Liver (tissue), 9 donors: ENCODE results near the gene RAPGEF6. TPM values are rescaled to one million over a fixed set of nuclear protein-coding genes. Genes with fewer than 3 reads are reported as not detected.

Experiments used
- DNase-seq: peaks from one replicate; pipeline ENCODE4 v3.0.0-alpha.2; 2017; ENCODE audit warnings: low spot score
- H3K27ac ChIP-seq, 2 donors: one replicate each; pipeline ENCODE4 v1.7.0; 2013; ENCODE audit warnings: inconsistent platforms in 2 of 2, low read length in 2 of 2, control low read depth in 1 of 2, low read depth in 1 of 2, mild to moderate bottlenecking in 1 of 2
- H3K27me3 ChIP-seq, 4 donors: one replicate each; pipeline versions ENCODE4 v1.6.1 to v1.7.0; 2013; ENCODE audit warnings: low read length in 3 of 4, inconsistent platforms in 1 of 4, mild to moderate bottlenecking in 1 of 4, moderate library complexity in 1 of 4; ENCODE audit not compliant: control insufficient read depth in 4 of 4, insufficient read depth in 4 of 4
- H3K36me3 ChIP-seq, 4 donors: one replicate each; pipeline versions ENCODE4 v1.6.1 to v1.7.0; 2013; ENCODE audit warnings: low read length in 3 of 4, mild to moderate bottlenecking in 3 of 4, low read depth in 1 of 4, moderate library complexity in 1 of 4; ENCODE audit not compliant: control insufficient read depth in 4 of 4, insufficient read depth in 3 of 4
- H3K4me1 ChIP-seq, 4 donors: one replicate each; pipeline versions ENCODE4 v1.6.1 to v1.7.0; 2013; ENCODE audit warnings: low read length in 3 of 4, mild to moderate bottlenecking in 3 of 4, moderate library complexity in 1 of 4; ENCODE audit not compliant: control insufficient read depth in 4 of 4, insufficient read depth in 4 of 4
- H3K4me3 ChIP-seq, 3 donors: one replicate each; pipeline versions ENCODE4 v1.6.1 to v1.7.0; 2013; ENCODE audit warnings: low read length in 3 of 3, control low read depth in 1 of 3, low read depth in 1 of 3, mild to moderate bottlenecking in 1 of 3
- H3K9ac ChIP-seq, 2 donors: one replicate each; pipeline ENCODE4 v1.7.0; 2013; ENCODE audit warnings: low read length in 2 of 2, mild to moderate bottlenecking in 2 of 2, moderate library complexity in 2 of 2, control low read depth in 1 of 2, low read depth in 1 of 2
- H3K9me3 ChIP-seq, 4 donors: one replicate each; pipeline versions ENCODE4 v1.6.1 to v1.7.0; 2013; ENCODE audit warnings: low read length in 3 of 4; ENCODE audit not compliant: control insufficient read depth in 4 of 4
- ATF3 ChIP-seq: IDR thresholded peaks from 2 replicates; pipeline ENCODE4 v1.6.1; 2016; ENCODE audit warnings: antibody characterized with exemption
- CTCF ChIP-seq: fragments of 150-350 bp; IDR thresholded peaks from 2 replicates; pipeline ENCODE4 v1.5.1; 2017; ENCODE audit warnings: improper control_type of control experiment, low read depth, low read length; ENCODE audit not compliant: missing input control
- EGR1 ChIP-seq, 2 donors: IDR thresholded peaks; 2 replicates each; pipeline ENCODE4 v1.6.1; 2016 to 2018; ENCODE audit warnings: antibody characterized with exemption in 2 of 2, low read depth in 2 of 2
- FOXA2 ChIP-seq: IDR thresholded peaks from 2 replicates; pipeline ENCODE4 v1.6.1; 2016; ENCODE audit warnings: antibody characterized with exemption
- GABPA ChIP-seq, 2 donors: IDR thresholded peaks in 1 of 2; conservative IDR thresholded peaks in 1 of 2; 2 replicates each; pipeline ENCODE4 v1.6.1; 2016; ENCODE audit warnings: antibody characterized with exemption in 2 of 2, mild to moderate bottlenecking in 1 of 2, moderate library complexity in 1 of 2
- HNF4A ChIP-seq, 2 donors: conservative IDR thresholded peaks; 2 replicates each; pipeline ENCODE4 v1.6.1; 2016; ENCODE audit warnings: antibody characterized with exemption in 2 of 2, mild to moderate bottlenecking in 2 of 2
- HNF4G ChIP-seq: IDR thresholded peaks from 2 replicates; pipeline ENCODE4 v1.6.1; 2016; ENCODE audit warnings: antibody characterized with exemption
- JUND ChIP-seq, 2 donors: IDR thresholded peaks; 2 replicates each; pipeline ENCODE4 v1.6.1; 2016; ENCODE audit warnings: antibody characterized with exemption in 2 of 2
- NR2F2 ChIP-seq: IDR thresholded peaks from 2 replicates; pipeline ENCODE4 v1.6.1; 2016; ENCODE audit warnings: antibody characterized with exemption
- RAD21 ChIP-seq, 2 donors: IDR thresholded peaks; 2 replicates each; pipeline ENCODE4 v1.6.1; 2016; ENCODE audit warnings: antibody characterized with exemption in 2 of 2, mild to moderate bottlenecking in 2 of 2
- REST ChIP-seq: IDR thresholded peaks from 2 replicates; pipeline ENCODE4 v1.6.1; 2016; ENCODE audit warnings: antibody characterized with exemption, mild to moderate bottlenecking
- RXRA ChIP-seq, 2 donors: IDR thresholded peaks; 2 replicates each; pipeline ENCODE4 v1.6.1; 2017 to 2018; ENCODE audit warnings: antibody characterized with exemption in 2 of 2, mild to moderate bottlenecking in 1 of 2
- SP1 ChIP-seq: IDR thresholded peaks from 2 replicates; pipeline ENCODE4 v1.6.1; 2018; ENCODE audit warnings: antibody characterized with exemption, mild to moderate bottlenecking
- TAF1 ChIP-seq: conservative IDR thresholded peaks from 2 replicates; pipeline ENCODE4 v1.6.1; 2016; ENCODE audit warnings: antibody characterized with exemption, mild to moderate bottlenecking
- YY1 ChIP-seq: IDR thresholded peaks from 2 replicates; pipeline ENCODE4 v1.6.1; 2016; ENCODE audit warnings: antibody characterized with exemption, mild to moderate bottlenecking
- ZBTB33 ChIP-seq: IDR thresholded peaks from 2 replicates; pipeline ENCODE4 v1.6.1; 2016; ENCODE audit warnings: antibody characterized with exemption
- WGBS: extraction: QIAGEN DNeasy Blood & Tissue Kit; methylation state at CpG from one replicate; pipeline ENCODE4 v1.1.7; 2013; 5-methylcytosine and 5-hydroxymethylcytosine counted together
- polyA plus RNA-seq, 2 donors: library from polyadenylated mRNA; stranded (reverse) in 1 of 2; unstranded in 1 of 2; fragments of 200-250 nt in 1 of 2; fragments of >200 nt in 1 of 2; fragmentation: Nextera tagmentation in 1 of 2; extraction: Ambion mirVana in 1 of 2; gene quantifications; one replicate each; pipeline versions ENCODE4 v1.2.1 to v1.2.3, GENCODE V29; 2013 to 2015
- total RNA-seq, 2 donors: library from RNA; depleted of rRNA; stranded (reverse); fragments of >200 nt; gene quantifications; one replicate each; pipeline ENCODE4 v1.2.3, GENCODE V29; 2014
- donor health status: healthy.
- donor health status: healthy.
- donor health status: healthy.
- donor health status: healthy.
- donor health status: healthy.

RAPGEF6 gene
- total and polyA plus RNA-seq, 4 donors, result 1.7 to 16.1 (median 8.6) TPM

GRCh38 chr5:131628990-131629389 lies 6.0 kb downstream of the RAPGEF6 start:
- TF ChIP-seq TAF1 (no peak), SP1 (no peak), RXRA (IDR thresholded peaks at IDR 0.05) (no peak), EGR1 (IDR thresholded peaks at IDR 0.05; ENCODE audit: low read depth in 2 of 2) (no peak), REST (no peak), JUND (IDR thresholded peaks at IDR 0.05) (no peak), RAD21 (IDR thresholded peaks at IDR 0.05) (no peak), CTCF (no peak), ATF3 (no peak), NR2F2 (no peak), ZBTB33 (no peak), FOXA2 (no peak), GABPA (IDR thresholded peaks at IDR 0.05 in 1 of 2, conservative IDR thresholded peaks at IDR 0.05 in 1 of 2) (no peak), YY1 (no peak), HNF4G (no peak)
- Histone ChIP-seq H3K9me3 (no peaks in the 10 kb centered on the region), H3K36me3 (no peaks in the 10 kb centered on the region), H3K4me1 (peaks cover 4 to 13% (median 5%) of the 10 kb centered on the region in 4 donors), H3K4me3 (no peak overlapping the region), H3K9ac (no peak overlapping the region), H3K27ac (no peak overlapping the region), H3K27me3 (no peaks in the 10 kb centered on the region)
- DNase-seq, result no peak
- 91% methylated on average over 1 of the region's 1 CpG for WGBS

- no peak for TF ChIP-seq HNF4G
- no peak for TF ChIP-seq HNF4A (conservative IDR thresholded peaks at IDR 0.05)
- no peak for TF ChIP-seq JUND (IDR thresholded peaks at IDR 0.05)
- peaks cover 0 to 5% (median under 1%) of the 10 kb centered on the region in 4 donors for H3K4me1 ChIP-seq
- H3K27ac ChIP-seq, result no peak overlapping the region
- no peak for DNase-seq
- peaks cover 0 to 2% (median 0%) of the 10 kb centered on the region in 4 donors for H3K36me3 ChIP-seq
- 90% methylated on average over 4 of the region's 4 CpGs for WGBS
- no peaks in the 10 kb centered on the region for H3K27me3 ChIP-seq
- no peaks in the 10 kb centered on the region for H3K9me3 ChIP-seq
- no peak overlapping the region for H3K4me3 ChIP-seq
- H3K9ac ChIP-seq, result no peak overlapping the region
Observed at GRCh38 chr5:131627207-131627865, 7.7 kb downstream of the RAPGEF6 start.
